ENCODE measurements around the gene GCC2. TPM values are rescaled to one million over a fixed set of nuclear protein-coding genes. Genes with fewer than 3 reads are reported as not detected.

The GCC2 gene
- total and polyA plus RNA-seq, 2 of the 8 experiments (the other 6 are each of a cell fraction or from before 2014, with no cell fraction given) = 4.6 to 54.9 TPM

GRCh38 chr2:108460345-108461037 lies 11.5 kb downstream of the GCC2 start:
- Histone ChIP-seq H3K79me2 (ENCODE audit: control insufficient read depth in 1 of 2, insufficient read depth in 2 of 2, low read length in 2 of 2) (peaks cover 0 to 56% of the 10 kb centered on the region in 2 experiments; a peak in 2 of 4 replicates), H4K20me1 (replicated peaks in 1 of 2; ENCODE audit: control insufficient read depth in 1 of 2, insufficient read depth in 2 of 2, low read length in 2 of 2) (peaks cover 0 to 5% of the 10 kb centered on the region in 2 experiments)
- no peak for FAIRE-seq
- no peak for TF ChIP-seq SP4 (IDR thresholded peaks at IDR 0.05; ENCODE audit: low read length)
- TF ChIP-seq EP300 (IDR thresholded peaks at IDR 0.05; ENCODE audit: borderline replicate concordance in 1 of 2, low read depth in 2 of 2, low read length in 2 of 2) = no peak
- TF ChIP-seq KDM1A (IDR thresholded peaks at IDR 0.05; ENCODE audit: borderline replicate concordance, low read length) = no peak
- TF ChIP-seq ATF2 (IDR thresholded peaks at IDR 0.05; ENCODE audit: low read length) = no peak
- TF ChIP-seq POLR2A (IDR thresholded peaks at IDR 0.05; ENCODE audit: control extremely low read depth in 1 of 2, low read depth in 2 of 2, low read length in 2 of 2) = no peak
- TF ChIP-seq USF2 (IDR thresholded peaks at IDR 0.05; ENCODE audit: low read length) = no peak
- no peak for TF ChIP-seq JUN (IDR thresholded peaks at IDR 0.05; ENCODE audit: low read depth, low read length)
- no peak for TF ChIP-seq SIX5 (IDR thresholded peaks at IDR 0.05; ENCODE audit: low read depth, low read length)
- TF ChIP-seq POLR2AphosphoS5 (IDR thresholded peaks at IDR 0.05; ENCODE audit: low read depth, low read length) = no peak
- no peak for TF ChIP-seq RBBP5 (IDR thresholded peaks at IDR 0.05; ENCODE audit: borderline replicate concordance, low read depth, low read length)

More at GRCh38 chr2:108460345-108461037, 11.5 kb downstream of the GCC2 start:
- Histone ChIP-seq H3K9ac (replicated peaks in 1 of 4; ENCODE audit: extremely low read depth in 1 of 4, low read depth in 3 of 4, low read length in 3 of 4) (no peak overlapping the region), H3K27me3 (replicated peaks in 1 of 4; ENCODE audit: control insufficient read depth in 3 of 4, extremely low read depth in 1 of 4, insufficient read depth in 3 of 4, low read length in 3 of 4) (no peaks in the 10 kb centered on the region), H3K4ac (replicated peaks; ENCODE audit: insufficient read length, low read depth, low read length) (no peak overlapping the region), H2BK15ac (ENCODE audit: low read length) (no peak overlapping the region), H3K18ac (ENCODE audit: extremely low read depth, low read length) (no peak overlapping the region), H2BK20ac (ENCODE audit: low read length) (no peak overlapping the region), H2BK12ac (ENCODE audit: low read depth, low read length) (no peak overlapping the region), H3K27ac (ENCODE audit: low read depth, low read length) (no peak overlapping the region), H3K4me3 (ENCODE audit: extremely low read depth in 1 of 4, insufficient read depth in 2 of 4, low read depth in 3 of 4, low read length in 4 of 4) (no peak overlapping the region), H2AK5ac (ENCODE audit: low read depth, low read length) (no peak overlapping the region), H3K23ac (ENCODE audit: insufficient read length) (no peak overlapping the region), H4K5ac (ENCODE audit: insufficient read length, low read depth, low read length) (no peak overlapping the region), H3K4me1 (replicated peaks in 1 of 4; ENCODE audit: control insufficient read depth in 3 of 4, insufficient read depth in 4 of 4, low read length in 3 of 4) (no peaks in the 10 kb centered on the region), H2BK120ac (replicated peaks; ENCODE audit: low read depth, low read length) (no peak overlapping the region), H3K79me1 (ENCODE audit: low read depth, low read length) (peaks cover 4% of the 10 kb centered on the region), H2AFZ (ENCODE audit: low read length) (no peak overlapping the region), H3K9me3 (ENCODE audit: insufficient read depth in 2 of 2, low read depth in 1 of 2, low read length in 1 of 2) (no peaks in the 10 kb centered on the region), H4K91ac (replicated peaks; ENCODE audit: insufficient read length, low read length) (no peak overlapping the region), H4K8ac (ENCODE audit: extremely low read depth, insufficient read depth, low read length) (no peak overlapping the region), H2BK5ac (ENCODE audit: low read depth, low read length) (no peak overlapping the region), H3K23me2 (ENCODE audit: low read depth, low read length) (no peaks in the 10 kb centered on the region), H3K4me2 (ENCODE audit: insufficient read depth in 1 of 2, low read depth in 2 of 2, low read length in 2 of 2) (no peak overlapping the region), H3K56ac (replicated peaks; ENCODE audit: insufficient read length, low read depth, low read length) (no peak overlapping the region), H3K14ac (ENCODE audit: insufficient read length) (no peak overlapping the region), H3K36me3 (ENCODE audit: control insufficient read depth in 2 of 4, insufficient read depth in 4 of 4, low read length in 3 of 4) (peaks cover 2 to 18% (median 3%) of the 10 kb centered on the region in 4 experiments; a peak in 7 of 8 replicates)
- DNase-seq (ENCODE audit: low read depth in 1 of 2, low spot score in 2 of 2) = no peak
- WGBS, 2 experiments (ENCODE audit: extremely low coverage in 1 of 2, insufficient coverage in 1 of 2, insufficient read length in 1 of 2, insufficient replicate concordance in 2 of 2, low coverage in 1 of 2, low lambda C conversion rate in 2 of 2, missing lambda C conversion rate in 1 of 2) = 64% methylated on average over 4 of the region's 4 CpGs; no CpG with 5 or more reads in 1 of the 2 experiments
- ChIA-PET POLR2A (ENCODE audit: partially characterized antibody) (interaction anchor here (0.6 to 0.7 kb wide), 2 partner anchors 14 to 37 kb away, joined by 4 read pairs; no protein-coding TSS in a partner anchor), CTCF (ENCODE audit: partially characterized antibody) (interaction anchor here (0.7 kb wide), 1 partner anchor 131 kb away, joined by 3 read pairs; no protein-coding TSS in a partner anchor)
